ENCODE results near the gene CCDC157.

CCDC157 gene

GRCh38 chr22:30357650-30358215 is 926 bp downstream of the CCDC157 start:
- DNase-seq: no peak

- no peak for DNase-seq
Observed at GRCh38 chr22:30358541-30358940, 1.7 kb downstream of the CCDC157 start.

- no peak for DNase-seq
Observed at GRCh38 chr22:30361916-30362650, 5.3 kb downstream of the CCDC157 start.

DNA sequence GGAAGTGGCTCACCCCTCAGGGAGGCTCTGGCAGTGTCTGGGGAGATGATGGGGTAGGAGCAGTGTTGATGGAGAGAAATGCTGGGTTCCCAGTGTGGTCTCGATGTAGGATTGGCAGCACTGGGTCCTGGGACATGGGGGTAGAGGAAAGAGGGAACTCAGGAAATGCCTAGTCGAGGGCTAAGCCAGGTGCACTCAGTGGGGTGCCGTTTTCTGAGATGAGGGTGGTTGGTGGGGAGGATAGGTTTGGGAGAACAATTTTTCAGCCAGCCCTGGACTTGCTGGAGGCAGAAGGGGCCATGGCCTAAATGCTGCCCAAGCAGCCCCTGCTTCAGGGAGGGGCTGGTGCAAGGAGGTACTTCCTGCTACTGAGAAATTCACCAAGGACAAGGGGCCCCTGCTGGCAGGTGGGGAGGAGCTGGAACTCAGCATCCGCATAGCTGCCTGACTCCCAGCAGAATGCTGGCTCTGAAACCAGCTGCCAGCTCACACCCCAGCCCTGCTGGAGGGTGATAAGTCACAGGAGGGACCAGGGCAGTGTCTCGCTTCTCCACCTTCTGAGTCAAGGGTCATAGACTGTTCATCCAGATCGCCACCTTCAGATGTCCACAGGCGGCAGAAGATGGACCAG is 6.0 kb downstream of the CCDC157 start:
- DNase-seq: no peak

DNA sequence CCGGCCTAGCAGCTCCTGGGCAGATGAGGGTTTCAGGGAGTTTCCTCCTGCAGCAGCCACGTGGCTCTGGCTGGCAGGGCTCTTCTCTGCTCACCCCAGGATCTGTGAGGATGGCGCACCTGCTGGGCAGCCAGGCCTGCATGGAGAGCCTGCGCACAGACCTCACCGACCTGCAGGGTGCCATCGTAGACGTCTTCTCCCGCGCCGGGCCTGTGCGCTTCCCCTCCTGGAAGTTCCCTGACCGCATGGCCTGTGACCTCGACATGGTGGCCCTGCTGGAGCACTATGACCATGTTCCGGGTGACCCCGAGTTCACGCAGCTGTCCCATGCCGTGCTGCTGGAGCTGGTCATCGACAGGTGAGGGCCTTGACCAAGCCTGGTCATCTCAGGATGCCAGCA is 9.1 kb downstream of the CCDC157 start:
- no peak for DNase-seq

GRCh38 chr22:30368420-30368819 is 11.6 kb downstream of the CCDC157 start:
- no peak for DNase-seq

- DNase-seq: no peak
Observed at GRCh38 chr22:30370641-30371230, 13.9 kb downstream of the CCDC157 start.

DNA sequence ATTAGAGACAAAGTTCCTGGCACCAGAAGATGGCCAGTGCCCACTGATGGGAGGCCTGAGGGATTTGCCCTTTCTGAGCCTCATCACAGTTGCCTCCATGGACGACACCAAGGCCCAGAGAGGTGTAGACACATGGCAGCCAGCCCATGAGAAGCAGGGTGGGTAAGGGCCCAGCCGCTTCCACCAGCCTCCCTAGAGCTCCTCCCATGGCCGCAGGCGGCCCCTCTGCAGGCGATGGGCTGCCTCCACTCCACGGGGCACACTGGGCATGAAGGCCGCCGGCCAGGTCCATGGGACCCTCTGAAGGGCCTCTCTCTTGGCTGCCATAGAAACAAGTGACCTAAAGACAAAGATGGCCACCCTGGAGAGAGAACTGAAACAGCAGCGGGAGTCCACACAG is 14.5 kb downstream of the CCDC157 start:
- DNase-seq: no peak

DNA sequence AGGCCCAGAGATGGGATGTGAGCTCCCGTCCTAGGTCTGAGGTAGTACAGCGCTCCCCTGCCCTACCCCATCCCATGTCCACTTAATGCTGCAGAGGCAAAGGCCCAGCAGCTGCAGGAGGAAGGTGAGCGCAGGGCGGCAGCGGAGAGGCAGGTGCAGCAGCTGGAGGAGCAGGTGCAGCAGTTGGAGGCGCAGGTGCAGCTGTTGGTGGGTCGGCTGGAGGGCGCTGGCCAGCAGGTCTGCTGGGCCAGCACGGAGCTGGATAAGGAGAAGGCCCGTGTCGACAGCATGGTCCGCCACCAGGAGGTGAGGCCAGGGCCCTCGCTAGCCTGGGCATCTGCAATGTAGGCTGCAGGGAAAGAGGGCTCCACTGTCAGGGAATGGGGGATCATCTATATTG is 15.2 kb downstream of the CCDC157 start:
- no peak for DNase-seq

DNA sequence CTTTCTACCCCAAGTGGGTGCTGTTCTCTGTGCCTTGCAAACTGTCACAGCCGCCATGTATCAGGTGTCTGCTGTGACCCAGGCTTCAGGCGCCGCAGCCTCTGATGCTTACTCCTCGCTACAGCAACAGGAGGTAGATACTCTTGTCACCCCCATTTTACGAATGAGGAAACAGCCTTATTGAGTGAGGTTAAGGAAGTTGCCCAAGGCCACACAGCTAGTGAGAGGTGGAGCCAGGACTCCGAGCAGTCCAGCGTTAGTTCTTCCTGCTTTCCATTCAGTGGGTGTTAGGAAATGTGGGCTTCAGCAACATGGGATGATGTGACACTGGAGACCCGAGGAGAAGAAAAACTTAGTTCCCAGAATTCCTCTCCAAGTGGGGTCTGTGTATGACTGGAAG is 16.1 kb downstream of the CCDC157 start:
- DNase-seq: no peak

DNA sequence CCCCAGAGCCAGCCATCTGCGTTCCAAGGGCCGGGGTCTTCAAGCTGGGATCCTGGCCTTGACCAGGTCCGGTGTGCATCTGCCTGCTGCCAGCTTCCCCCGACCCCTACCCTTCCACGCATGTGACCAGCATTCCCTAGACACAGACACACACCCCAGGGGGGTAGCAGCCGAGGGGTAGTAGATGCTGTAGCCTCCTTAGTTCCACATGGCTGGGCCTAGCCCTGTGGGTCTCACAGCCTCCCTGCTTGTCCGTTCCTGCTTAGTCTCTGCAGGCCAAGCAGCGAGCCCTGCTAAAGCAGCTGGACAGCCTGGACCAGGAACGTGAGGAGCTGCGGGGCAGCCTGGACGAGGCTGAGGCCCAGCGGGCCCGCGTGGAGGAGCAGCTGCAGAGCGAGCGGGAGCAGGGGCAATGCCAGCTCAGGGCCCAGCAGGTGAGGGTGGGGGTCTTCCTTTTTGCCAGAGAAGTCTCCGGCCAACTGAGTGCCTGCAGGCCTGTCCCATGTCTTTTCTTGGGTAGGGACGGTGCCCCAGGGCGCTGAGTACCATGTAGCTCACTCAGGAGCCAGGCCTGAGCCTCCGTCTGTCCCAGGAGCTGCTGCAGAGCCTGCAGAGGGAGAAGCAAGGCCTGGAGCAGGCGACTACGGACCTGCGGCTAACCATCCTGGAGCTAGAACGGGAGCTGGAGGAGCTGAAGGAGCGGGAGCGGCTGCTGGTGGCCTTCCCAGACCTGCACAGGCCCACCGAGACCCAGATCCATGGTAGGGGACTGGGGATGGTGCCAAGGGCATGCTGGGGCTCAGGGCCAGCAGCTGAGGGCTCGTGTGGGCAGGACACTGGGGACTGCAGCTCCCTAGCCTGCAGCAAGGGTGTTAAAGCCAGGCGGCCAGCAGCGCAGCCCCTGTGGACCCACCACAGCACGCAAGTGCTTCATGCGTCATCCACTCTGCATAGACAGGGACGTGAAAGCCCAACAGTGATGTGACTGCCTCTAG is 16.8 kb downstream of the CCDC157 start:
- DNase-seq: no peak

DNA sequence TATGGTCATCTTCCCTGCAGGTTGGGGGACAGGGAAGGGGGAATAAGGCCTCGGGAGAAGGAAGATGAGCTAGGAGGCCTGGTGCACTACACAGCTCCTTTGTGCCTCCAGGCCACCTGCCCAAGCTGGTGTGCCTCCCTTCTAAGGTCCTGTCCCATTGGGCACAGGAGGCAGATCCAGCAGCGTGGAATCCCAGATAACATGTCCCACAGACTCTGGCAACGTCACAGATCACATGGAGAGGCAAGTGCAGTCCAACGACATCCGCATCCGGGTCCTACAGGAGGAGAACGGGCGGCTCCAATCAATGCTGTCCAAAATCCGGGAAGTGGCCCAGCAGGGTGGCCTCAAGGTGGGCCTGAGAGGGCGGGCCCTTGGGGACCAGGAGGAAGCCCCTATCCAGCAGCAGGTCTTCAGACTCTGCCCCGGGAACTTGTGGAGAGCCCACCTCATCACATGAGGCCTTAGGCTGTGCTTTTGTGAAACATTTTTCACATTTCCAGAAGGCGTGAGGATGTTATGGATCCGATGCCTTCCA is 18.6 kb downstream of the CCDC157 start:
- DNase-seq: no peak

DNA sequence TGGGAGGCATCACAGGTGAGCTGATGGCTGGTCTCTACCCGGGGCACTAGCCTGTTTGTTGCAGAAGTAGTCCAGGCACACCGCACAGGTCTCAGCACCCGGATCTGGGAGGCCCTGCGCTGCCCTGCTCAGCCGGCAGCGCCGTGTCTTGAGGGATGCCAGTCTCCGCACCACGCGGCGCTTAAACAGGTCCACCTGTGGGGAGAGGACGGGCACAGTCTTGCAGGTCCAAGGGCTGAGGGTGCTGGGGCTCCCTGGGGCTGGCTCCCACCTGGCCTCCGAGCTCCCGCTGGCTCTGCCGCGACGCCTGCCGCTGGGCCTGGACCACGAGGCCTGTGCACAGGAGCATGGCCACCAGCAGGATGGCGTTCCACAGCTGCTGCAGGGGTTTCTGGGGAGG is 23.2 kb downstream of the CCDC157 start:
- no peak for DNase-seq

DNA sequence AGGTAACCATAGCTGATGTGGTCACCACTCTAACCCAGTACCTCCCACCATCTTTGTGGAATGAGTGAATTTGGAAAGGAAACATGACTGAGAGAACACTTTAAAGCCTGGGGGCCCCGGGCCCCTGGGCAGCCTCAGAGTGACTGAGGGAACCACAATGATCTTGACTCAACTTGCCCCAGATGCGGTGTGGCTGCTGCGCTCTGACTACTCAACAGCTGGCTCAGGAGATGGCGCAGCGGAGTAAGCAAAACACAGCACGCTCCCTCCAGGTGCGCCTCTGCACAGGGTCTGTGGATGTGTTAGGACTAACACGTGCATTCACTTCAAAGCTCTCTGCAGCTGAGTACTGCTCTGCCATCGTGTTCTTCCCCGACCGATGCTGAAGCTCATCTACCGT is 24.5 kb downstream of the CCDC157 start:
- no peak for DNase-seq

DNA sequence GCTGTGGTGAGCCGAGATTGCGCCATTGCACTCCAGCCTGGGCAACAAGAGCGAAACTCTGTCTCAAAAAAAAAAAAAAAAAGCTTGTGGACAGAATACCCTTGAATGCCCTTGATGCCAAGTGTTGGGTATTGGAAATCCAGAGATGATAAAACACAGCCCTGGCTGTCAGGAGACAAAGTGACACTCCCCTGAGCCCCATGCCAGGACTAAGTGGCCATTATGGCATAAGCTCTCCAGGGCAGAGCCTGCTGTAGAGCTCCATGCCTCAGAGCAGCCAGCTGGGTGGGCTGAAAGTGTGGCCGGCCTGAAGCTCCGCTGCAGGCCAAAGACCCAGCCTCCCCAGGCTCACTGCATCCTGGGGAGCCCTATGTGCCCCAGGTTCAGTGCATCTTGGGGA is 25.5 kb downstream of the CCDC157 start:
- no peak for DNase-seq

GRCh38 chr22:30383061-30383460 is 26.3 kb downstream of the CCDC157 start:
- DNase-seq: no peak

DNA sequence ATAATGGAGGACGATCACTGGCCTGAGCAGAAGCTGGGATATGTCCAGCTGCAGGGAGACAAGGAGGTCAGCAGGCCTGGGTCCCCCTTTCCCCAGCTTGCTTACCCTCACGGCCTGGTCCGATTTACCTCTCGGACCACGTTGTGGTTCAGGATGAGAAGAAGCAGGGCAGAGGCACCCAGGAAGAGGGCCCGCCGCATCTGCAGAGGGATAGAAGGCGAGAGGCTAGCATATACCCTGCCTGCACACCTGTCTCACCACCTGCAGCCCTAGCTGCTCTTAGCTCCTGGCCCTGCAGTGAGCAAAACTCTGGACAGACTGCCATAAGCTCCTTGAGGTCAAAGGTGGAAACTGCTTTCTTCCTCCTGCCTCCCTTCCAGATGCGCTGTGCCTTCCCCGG is 29.1 kb downstream of the CCDC157 start:
- no peak for DNase-seq

DNA sequence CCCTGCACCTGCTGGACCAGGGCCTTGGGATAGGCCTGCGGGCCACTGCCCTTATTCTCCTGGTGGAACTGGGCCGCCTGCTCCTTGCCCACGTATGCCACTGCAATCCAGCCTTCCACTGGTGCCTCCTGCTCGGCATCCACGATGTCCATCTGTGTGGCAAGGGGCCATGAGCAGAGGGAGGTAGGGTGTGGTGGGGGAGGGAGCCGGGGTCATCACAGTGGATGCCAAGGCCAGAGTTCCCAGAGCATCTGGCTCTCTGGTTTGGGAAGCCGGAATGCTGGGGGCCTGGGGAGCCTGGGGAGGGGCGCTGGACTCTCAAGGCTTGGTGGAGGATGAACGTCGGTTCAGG is 29.8 kb downstream of the CCDC157 start:
- no peak for DNase-seq

GRCh38 chr22:30386960-30387827 is 30.4 kb downstream of the CCDC157 start, which contains the start of gene RNF215:
TSS of gene RNF215 (minus strand) at chr22:30387411. CDS start at chr22:30387313, 98 bp downstream.
- DNase-seq: peak; percentile 73

DNA sequence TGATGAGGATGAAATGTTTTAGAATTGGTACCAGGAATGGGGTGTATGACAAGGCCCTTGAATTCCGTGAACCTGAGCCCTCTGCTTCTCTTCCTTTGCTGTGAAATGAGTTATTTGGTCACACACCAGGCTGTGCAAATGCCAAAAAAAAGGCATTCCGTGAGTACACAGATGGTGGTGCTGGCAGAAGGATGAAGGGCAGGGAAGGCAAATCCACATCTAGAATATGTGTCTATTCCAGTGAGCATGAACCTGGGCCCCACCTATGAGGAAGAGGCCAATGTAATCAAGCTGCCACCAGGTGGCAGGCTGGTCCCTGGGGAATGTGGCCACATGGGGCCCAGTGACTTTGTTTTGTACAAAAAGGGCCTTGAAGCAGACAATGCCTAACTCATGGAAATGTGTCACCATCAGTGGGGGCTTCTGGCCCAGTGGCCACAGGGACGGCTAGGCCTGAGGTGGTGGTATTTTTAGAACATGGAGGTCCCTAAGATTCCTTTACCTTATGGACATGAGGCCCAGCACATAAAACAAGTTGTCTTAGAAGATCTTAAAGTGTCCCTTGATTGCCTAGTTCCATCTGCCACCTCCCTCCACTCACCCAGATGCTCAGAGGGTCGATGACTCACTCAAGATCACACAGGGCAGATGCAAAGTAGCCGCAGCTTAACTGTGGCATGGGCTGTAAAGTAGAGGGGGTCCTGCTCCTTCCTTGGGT is 34.3 kb downstream of the CCDC157 start:
- peak; percentile 76 for DNase-seq
